ENCODE data around the gene RXRA.

RXRA gene

DNA sequence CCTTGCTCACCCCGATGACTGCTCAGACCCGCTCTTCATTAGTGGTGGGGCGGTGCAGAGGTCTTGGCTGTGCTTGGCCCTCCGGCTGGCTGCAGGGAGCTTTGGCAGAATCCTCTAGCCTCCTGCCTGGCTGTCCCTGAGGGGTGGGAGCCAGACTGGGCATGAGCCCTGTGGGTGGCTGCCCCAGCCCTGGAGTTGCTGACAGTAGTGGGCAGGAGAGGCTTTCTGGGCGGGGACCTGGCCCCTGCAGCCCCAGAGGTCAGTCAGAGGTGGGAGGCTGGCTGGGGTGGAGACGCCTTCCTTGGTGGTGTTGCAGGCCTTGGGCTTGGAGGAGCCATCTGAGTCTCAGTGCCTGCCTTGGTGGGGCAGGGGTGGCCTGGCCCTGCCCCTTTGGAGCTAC, 146.0 kb downstream of the RXRA start:
- DNase-seq (ENCODE audit: low spot score), result no peak

DNA sequence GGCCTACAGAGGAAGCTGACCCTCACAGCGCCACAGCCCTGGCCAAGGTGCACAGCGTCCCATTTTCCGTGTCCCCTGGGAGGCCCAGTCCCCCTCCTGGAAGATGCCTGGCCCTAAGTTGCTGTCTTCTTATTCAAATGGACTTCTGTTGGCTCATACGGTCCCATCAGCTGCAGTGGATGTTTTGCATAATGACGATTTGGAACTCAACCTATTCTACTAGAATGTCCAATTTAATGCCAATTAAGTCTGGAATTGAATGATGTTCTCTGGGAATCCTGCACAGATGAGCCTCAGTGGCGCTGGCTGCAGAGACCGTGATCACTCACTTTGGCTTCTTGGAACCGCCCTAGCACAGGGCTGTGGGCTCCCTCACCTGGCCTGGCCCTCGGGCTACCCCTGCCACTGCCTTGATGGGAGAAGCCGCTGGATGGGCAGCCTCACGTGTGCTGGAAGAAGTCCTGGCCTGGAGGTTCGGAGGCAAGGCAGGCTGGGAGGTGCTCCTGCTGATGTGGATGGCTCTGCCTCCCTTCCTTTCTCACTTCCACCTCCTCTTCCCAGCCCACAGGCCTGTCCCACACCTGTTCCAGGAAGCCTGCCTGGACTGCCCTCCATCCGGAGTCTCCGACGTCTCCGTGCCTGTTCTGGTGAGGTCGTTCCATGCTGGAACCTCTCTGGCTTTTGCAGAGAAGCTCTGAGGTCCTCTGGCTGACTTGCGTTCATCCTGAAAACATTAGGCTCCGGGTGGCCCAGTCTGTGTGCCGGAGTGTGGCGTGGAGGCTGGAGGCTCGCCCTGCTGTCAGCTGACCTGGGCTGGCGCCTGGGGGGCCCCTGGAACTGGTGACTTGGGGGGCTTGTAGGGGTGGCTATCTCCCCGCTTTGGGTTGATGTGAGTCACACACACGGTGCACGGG, 147.1 kb downstream of the RXRA start:
- no peak for DNase-seq (ENCODE audit: low spot score)

DNA sequence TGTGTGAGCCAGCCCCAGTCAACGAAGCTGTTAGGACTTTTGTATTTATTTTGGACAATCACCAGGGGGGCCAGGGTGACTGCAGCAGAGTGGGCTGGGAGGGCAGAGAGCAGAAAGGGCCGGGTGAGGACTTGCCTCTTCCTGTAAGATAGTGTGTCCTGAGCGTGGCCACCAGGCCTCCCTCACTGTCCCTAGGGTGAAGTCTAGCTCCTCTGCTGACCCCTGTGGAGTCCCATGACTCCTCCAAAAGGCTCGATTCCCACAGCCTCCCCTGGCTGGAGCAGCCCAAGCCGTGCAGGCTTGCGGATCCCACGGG, 147.8 kb downstream of the RXRA start:
- peak; percentile 38 for DNase-seq (ENCODE audit: low spot score)

DNA sequence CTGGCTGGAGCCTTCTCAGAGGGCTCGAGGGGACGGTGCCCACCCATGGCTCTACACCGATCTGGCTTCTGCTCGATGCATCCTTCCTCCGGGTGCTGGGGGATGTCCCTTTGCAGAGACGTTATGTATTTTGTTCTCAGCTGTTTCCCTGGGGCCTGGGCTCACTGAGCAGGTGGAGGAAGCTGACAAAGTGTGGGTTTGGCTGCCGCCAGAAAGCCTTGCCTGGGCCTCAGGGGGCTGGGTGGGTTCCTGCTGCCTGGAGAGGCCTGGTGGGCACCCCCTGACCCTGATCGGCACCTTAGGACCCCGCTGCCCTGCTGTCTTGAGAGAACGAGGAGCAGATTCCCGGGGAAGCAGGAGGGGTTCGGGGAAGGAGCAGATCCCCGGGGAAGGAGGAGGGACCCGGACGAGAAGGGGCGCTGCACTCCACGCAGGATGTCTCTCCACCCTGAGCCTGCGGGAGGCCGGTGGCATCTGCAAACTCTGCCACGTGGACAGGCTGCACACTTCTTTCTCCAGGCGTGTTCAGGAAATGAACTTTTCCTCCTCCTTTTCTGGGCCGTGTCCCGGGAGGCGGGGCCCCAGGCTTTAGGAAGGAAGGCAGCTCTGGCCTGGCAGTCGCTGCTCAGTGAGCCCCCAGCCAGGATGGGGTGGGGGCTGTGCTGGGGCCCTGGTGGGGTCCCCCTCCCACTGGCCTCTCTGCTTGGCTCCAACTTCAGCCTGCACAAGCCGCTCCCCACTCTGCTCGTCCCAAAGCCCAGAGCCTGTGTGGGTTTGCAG, 148.9 kb downstream of the RXRA start:
- peak; percentile 92 for DNase-seq (ENCODE audit: low spot score)

DNA sequence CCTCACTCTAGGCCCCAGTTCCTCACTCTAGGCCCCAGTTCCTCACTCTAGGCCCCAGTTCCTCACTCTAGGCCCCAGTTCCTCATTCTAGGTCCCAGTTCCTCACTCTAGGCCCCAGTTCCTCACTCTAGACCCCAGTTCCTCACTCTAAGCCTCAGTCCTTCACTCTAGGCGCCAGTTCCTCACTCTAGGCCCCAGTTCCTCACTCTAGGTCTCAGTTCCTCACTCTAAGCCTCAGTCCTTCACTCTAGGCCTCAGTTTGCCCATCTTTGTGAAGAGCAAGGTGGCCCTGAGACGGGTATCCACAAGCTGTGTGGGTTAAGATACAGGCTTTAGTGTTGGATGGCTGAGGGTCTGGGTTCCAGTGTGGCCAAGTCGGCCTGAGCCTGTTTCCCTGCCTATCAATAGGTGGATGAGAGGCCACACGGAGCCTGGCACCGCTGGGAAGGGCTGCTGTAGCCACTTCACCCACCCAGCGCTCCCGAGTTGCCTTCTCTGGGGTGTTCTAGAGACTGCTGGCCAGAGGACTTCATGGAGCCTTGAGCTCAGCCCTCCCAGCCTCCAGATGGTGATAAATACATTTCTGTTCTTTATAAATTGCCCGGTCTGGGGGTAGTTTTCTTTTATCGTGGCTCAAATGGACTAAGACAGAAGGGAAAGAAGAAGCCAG, 150.2 kb downstream of the RXRA start:
- no peak for DNase-seq (ENCODE audit: low spot score)

DNA sequence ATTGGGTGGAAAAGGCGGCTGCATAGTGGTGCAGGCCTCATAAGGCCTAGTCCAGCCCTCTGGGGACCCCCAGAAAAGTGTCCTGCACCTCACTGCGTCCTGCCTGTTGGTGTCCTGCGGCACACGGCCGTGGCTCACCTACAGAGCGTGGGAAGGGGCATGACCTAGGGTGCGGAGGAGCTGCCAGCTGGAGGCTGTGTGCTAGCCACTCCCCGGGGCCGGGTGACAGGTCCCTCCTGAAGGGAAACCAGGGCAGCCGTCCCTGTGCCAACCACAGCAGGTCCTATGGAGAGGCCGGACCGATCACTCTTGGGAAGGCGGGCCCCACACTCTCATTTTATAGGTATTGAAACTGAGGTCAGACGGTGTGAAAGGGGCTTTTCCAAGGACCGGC, 150.7 kb downstream of the RXRA start:
- no peak for DNase-seq (ENCODE audit: low spot score)

DNA sequence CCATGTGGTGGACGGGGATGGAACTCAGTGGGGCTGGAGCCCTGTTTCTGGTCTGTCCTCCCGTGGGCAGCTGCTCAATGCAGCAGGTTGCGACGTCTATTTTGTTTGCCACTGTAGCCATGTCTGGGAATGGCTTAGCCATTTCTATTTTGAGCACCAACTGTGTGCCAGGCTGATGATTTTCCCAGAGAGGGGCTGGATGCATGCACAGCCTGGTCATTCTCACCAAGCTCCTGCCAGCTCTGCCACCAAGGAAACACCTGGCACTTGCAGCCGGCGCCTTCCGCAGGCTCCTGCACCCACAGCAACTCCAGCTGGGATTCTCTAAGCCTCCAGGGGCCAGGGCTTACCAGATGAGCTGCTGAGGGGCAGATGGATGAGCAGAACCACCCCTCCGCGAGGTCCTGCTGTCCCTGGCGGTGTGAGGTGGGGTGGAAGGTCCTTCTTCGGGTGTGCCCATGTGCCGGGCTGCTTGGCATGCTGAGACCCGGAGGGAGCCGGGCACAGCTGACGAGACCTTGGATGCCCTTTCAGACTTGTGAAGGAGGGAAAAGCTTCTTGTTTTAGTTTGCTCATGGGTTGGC, 151.2 kb downstream of the RXRA start:
- DNase-seq (ENCODE audit: low spot score), result no peak

DNA sequence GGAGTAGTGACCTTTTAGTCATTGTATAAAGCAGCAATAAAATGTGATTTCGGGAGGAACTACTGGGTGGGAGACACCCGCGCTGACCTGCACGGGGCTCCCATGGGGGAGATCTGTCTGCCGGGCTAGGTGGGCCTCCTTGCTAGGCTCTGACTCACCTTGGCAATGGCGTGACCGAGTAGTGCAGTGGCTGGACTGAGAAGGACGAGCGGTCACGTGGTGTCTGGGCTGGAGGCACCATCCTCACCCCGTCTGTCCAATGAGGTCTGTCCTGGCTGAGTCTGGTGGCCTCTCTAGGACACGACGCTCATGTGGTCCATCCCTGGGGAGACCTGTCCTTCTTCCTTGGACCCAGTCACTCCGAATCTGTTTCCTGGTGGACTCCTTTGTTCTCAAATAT, 151.7 kb downstream of the RXRA start:
- DNase-seq (ENCODE audit: low spot score), result no peak

DNA sequence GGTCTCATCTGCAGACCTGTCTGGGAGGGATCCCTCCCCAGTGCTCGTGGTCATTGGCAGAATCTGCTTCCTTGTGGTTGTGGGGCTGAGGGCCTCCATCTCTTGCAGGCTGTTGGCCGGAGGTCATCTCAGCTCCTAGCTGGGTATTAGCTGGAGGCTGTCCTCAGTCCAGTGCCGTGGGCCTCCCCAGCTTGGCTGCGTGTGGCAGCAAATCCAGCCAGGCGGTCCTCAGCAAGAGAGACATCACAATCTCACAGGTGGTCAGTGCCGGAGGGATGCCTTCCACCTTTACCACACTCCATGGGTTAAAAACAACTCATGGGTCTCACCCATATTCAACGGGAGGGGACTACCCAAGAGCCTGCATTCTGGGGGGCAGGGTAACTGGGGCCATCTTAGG, 155.5 kb downstream of the RXRA start:
- DNase-seq (ENCODE audit: low spot score), result no peak

DNA sequence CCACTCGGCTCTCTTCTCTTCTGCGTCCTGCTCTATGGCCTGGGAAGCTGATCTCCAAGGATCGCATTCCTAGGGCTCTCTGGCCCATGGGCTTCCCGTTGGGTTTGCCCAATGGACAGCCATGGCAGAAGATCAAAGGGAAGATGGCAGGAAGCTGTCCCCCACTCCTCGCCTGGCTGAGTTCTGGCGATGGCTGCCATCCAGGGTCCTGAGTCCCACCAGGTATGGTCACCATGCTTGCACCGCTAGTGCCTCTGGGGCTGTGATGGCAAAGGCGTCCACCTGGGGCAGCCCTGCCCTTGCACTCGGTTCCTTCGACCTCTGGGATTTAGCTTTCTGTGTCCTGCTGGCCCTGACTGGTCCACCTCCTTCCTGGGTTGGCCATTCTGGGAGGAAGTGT, 156.0 kb downstream of the RXRA start:
- DNase-seq (ENCODE audit: low spot score), result no peak

DNA sequence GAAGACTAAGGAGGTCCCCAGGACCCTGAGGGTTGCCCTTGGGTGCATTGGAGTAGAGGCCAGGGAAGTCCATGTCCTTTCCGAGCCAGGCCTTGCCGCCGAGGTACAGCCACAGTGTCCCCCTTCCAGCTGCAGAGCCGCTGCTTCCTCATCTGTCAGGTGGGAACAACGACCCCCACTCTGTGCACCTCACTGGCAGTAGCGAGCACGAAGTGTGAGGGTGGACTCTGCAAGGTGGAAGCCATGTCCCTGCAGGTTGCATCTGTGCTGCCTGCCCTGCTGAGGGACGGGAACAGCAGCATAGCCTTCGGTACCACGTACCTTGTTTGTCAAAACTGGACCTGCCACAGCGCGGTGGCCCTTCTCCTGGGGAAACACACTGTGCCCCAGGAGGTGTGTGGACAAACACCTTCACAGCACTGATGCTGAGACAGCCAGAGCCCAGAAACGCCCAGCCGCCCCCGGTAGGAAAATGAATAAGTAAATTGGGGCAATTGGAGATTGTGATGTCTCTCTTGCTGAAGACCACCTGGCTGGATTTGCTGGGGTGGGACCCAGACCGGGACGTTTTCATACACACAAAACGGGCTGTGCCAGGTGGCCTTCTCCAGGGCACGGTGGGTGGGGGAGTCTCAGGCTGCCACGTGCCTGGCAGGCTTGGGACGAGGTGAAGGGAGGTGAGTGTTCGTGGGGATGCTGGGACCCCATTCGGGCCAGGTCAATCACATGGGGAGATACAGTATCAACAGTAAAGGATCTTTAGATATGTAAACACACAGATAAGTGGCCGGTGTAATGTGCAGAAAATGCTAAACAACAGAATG, 157.3 kb downstream of the RXRA start:
- DNase-seq (ENCODE audit: low spot score), result no peak

DNA sequence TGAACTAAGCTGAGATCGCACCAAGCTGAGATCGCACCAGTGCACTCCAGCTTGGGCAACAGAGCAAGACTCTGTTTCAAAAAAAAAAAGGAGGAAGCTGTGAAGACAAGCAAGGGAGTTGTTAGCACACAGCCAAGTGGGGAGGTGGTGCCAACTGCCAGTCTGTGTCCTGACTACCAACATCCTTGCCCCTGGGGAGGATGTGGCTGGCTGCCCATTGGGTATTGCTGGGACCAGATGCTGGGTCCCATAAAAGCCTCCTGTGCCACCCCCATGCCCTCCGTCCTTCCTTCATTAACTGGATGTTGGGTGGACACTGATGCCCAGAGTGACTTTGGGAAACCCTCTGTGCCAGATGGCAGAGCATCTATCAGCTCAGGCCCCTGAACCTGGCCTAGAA, 158.2 kb downstream of the RXRA start:
- no peak for DNase-seq (ENCODE audit: low spot score)

DNA sequence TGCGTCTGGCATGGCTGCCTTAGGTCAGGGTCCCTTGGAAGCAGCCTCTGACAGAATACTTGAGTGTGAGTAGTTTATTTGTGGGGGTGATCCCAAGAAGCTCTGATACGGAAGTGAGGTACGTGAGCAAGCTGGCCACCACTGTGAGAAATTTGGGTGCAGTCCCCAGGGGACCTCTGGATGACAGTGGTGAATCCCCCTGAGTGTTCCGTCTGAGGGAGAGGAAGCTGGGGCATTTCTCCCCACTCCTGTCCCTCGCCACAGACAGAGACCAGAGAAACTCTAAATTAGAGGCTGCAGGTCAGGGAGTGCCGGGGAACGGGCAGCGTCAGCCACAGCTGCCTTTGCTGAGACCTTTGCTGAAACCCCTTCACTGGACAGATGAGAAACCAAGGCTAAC, 159.4 kb downstream of the RXRA start:
- no peak for DNase-seq (ENCODE audit: low spot score)

DNA sequence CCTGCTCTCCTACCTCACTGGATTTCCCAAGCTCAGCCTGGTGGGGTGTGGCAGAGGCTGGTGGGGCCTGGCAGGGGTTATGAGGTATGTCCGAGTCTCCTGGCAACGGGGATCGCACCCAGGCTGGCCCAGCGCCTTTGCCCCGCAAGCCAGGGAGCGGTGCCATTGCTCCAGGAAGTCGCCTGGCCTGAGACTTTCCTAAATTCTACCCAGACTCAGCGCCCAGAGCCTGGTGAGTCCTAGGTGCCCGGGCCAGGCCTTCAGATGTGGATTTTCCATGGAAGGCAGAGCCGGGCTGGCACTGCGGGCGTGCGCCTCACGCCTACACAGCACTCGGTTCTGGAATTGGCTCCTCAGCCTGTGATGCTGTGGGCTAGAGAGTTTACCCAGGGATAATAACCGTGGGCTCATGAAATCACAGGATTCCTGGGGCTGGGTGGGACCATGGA, 159.9 kb downstream of the RXRA start:
- DNase-seq (ENCODE audit: low spot score), result no peak

DNA sequence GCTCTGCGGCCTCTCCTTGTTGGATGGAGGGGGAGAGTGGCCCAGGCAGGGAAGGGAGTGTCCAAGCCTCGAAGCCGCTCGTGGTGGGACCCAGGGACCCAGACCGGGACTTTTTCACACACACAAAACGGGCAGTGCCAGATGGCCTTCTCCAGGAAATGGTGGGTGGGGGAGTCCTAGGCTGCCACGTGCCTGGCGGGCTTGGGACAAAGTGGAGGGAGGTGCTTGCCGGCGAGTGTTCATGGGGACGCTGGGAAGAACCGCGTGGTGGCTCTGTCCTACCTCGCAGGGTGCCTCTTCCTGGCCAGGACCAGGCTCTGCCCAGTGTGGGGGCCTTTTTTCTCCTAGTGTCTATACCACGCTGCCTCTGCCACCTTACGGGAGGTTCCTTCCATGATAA, 160.3 kb downstream of the RXRA start:
- no peak for DNase-seq (ENCODE audit: low spot score)

All from AG08395 (cell line).